Breast epithelium (tissue), 4 donors: ENCODE results near the gene IFTAP. TPM values are rescaled to one million over a fixed set of nuclear protein-coding genes. Genes with fewer than 3 reads are reported as not detected.

Experiments
- DNase-seq, 2 donors: peaks; one replicate each; pipeline ENCODE4 v3.0.0-alpha.2; 2019; ENCODE audit warnings: low spot score in 2 of 2
- H3K27ac ChIP-seq, 2 donors: fragments of 200-600 bp; sonication (generic) in 1 of 2; one replicate each; pipeline ENCODE4 v1.5.1; 2016 to 2019; ENCODE audit warnings: mild to moderate bottlenecking in 1 of 2
- H3K27me3 ChIP-seq, 2 donors: fragments of 200-600 bp; sonication (generic) in 1 of 2; one replicate each; pipeline versions ENCODE4 v1.5.1 to v1.6.0; 2017 to 2019; ENCODE audit warnings: control low read depth in 1 of 2, mild to moderate bottlenecking in 1 of 2
- H3K36me3 ChIP-seq: fragments of 200-600 bp; one replicate; pipeline ENCODE4 v1.5.1; 2019
- H3K4me1 ChIP-seq, 2 donors: fragments of 200-600 bp; sonication (generic); one replicate each; pipeline ENCODE4 v1.5.1; 2016 to 2019; ENCODE audit warnings: control low read depth in 1 of 2
- H3K4me3 ChIP-seq, 3 donors: fragments of 200-600 bp; sonication (generic); 1 replicate in 2 of 3; 2 replicates in 1 of 3; pipeline ENCODE4 v1.5.1; 2016 to 2019; ENCODE audit warnings: mild to moderate bottlenecking in 3 of 3, moderate library complexity in 2 of 3
- H3K9me3 ChIP-seq, 2 donors: fragments of 200-600 bp; sonication (generic) in 1 of 2; one replicate each; pipeline ENCODE4 v1.5.1; 2016 to 2019; ENCODE audit warnings: control low read depth in 1 of 2
- CTCF ChIP-seq, 3 donors: fragments of 450-650 bp; IDR thresholded peaks; one replicate each; pipeline ENCODE4 v1.5.1; 2016 to 2017; ENCODE audit warnings: antibody characterized with exemption in 3 of 3, mild to moderate bottlenecking in 3 of 3, moderate library complexity in 3 of 3
- POLR2A ChIP-seq: fragments of 450-650 bp; IDR thresholded peaks from one replicate; pipeline ENCODE4 v1.6.1; 2016; ENCODE audit warnings: antibody characterized with exemption, mild to moderate bottlenecking, moderate library complexity
- POLR2AphosphoS5 ChIP-seq, 3 donors: sonication (generic); formaldehyde crosslinking; IDR thresholded peaks; one replicate each; pipeline ENCODE4 v1.6.1; 2017; ENCODE audit warnings: antibody characterized with exemption in 3 of 3
- intact Hi-C: fragments of 100-400 bp; cut with DNase I; formaldehyde crosslinking; loops from one replicate; pipeline ENCODE4 v1.15.1; 2023; ENCODE audit warnings: low total_unique reads
- total RNA-seq, 3 donors: library from RNA; depleted of rRNA; stranded (reverse); fragments of >200 nt; gene quantifications; one replicate each; pipeline ENCODE4 v1.1.0, GENCODE V29; 2016

Gene IFTAP
- total RNA-seq, 3 donors from 2014 or later: 14.7 to 26.6 (median 25.3) TPM

- H3K36me3 ChIP-seq: no peaks in the 10 kb centered on the region
- H3K4me1 ChIP-seq: no peaks in the 10 kb centered on the region
- H3K27me3 ChIP-seq: no peaks in the 10 kb centered on the region
- H3K4me3 ChIP-seq: no peak overlapping the region
- intact Hi-C loops: no loop called here
- TF ChIP-seq POLR2A (no peak), POLR2AphosphoS5 (IDR thresholded peaks at IDR 0.05) (no peak), CTCF (IDR thresholded peaks at IDR 0.05) (no peak)
- H3K9me3 ChIP-seq: no peaks in the 10 kb centered on the region
- H3K27ac ChIP-seq: no peak overlapping the region
- no peak for DNase-seq
Measured at GRCh38 chr11:36619502-36619901, 25.2 kb downstream of the IFTAP start.

DNA sequence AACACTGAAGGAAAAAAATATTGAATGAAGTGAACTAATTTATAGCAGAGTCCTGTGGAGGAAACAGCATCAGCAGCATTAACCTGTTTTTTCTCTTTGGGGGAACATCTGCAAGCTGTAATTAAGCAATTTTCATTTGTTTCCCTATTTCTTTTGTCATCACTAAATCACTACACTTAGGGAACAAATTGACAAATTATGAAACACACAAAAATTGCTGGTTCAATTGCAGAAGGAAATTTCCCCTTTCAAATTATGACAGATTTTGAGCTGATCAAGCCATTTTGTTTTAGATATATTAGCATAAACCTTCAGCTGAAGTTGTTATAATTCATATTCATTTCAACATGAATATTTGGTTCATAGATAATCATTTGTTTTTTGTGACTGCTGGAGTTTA is 25.9 kb downstream of the IFTAP start:
- Histone ChIP-seq H3K9me3 (no peaks in the 10 kb centered on the region), H3K4me3 (no peak overlapping the region), H3K4me1 (no peaks in the 10 kb centered on the region), H3K36me3 (no peaks in the 10 kb centered on the region), H3K27ac (no peak overlapping the region), H3K27me3 (no peaks in the 10 kb centered on the region)
- intact Hi-C loops: no loop called here
- no peak for DNase-seq
- TF ChIP-seq CTCF (IDR thresholded peaks at IDR 0.05) (no peak), POLR2AphosphoS5 (IDR thresholded peaks at IDR 0.05) (no peak), POLR2A (no peak)

DNA sequence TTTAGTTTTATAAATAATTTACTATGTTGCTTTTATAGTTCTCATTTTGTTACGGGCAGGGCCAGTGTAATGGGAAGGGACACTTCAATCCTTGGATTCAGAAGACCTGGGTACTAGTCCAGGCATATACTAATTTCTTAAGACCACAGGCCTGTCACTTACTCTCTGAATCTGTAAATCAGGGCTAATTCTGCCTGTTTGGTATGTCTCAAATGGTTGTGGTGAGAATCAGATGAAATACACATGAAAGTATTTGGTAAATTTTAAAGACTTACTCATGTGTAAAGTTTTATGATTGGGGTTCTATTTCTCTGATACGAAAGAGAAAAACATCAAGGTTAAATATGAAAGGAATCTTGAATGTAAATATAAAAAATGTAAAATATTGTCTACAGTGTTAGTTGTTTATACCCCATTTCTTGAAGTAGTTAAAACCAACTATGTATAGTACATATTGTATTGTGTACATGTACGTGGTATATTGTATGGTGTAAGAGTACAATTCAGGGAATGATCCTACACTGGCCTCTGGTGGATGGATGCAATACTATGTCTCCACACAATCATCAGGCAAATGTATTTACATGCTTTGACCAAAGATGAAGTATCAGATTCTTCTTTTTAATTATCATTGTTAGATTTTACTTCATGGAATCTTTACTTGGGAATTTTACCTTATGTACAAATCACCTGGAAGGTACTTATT is 28.3 kb downstream of the IFTAP start:
- Histone ChIP-seq H3K27me3 (no peaks in the 10 kb centered on the region), H3K4me1 (no peaks in the 10 kb centered on the region)
- intact Hi-C loops: no loop called here

GRCh38 chr11:36623494-36623893 is 29.2 kb downstream of the IFTAP start:
- no peaks in the 10 kb centered on the region for H3K27me3 ChIP-seq
- H3K4me3 ChIP-seq: no peak overlapping the region
- TF ChIP-seq CTCF (IDR thresholded peaks at IDR 0.05) (no peak), POLR2A (no peak), POLR2AphosphoS5 (IDR thresholded peaks at IDR 0.05) (no peak)
- no peaks in the 10 kb centered on the region for H3K9me3 ChIP-seq
- intact Hi-C loops: no loop called here
- no peaks in the 10 kb centered on the region for H3K36me3 ChIP-seq
- H3K27ac ChIP-seq: no peak overlapping the region
- DNase-seq: no peak
- H3K4me1 ChIP-seq: no peaks in the 10 kb centered on the region

More for the DNA sequence above, 28.3 kb downstream of the IFTAP start:
- no peaks in the 10 kb centered on the region for H3K36me3 ChIP-seq
- no peak overlapping the region for H3K4me3 ChIP-seq
- TF ChIP-seq POLR2A: no peak
- no peak for TF ChIP-seq POLR2AphosphoS5 (IDR thresholded peaks at IDR 0.05)
- no peak for TF ChIP-seq CTCF (IDR thresholded peaks at IDR 0.05)
- H3K27ac ChIP-seq: no peak overlapping the region
- no peaks in the 10 kb centered on the region for H3K9me3 ChIP-seq
- DNase-seq: no peak

DNA sequence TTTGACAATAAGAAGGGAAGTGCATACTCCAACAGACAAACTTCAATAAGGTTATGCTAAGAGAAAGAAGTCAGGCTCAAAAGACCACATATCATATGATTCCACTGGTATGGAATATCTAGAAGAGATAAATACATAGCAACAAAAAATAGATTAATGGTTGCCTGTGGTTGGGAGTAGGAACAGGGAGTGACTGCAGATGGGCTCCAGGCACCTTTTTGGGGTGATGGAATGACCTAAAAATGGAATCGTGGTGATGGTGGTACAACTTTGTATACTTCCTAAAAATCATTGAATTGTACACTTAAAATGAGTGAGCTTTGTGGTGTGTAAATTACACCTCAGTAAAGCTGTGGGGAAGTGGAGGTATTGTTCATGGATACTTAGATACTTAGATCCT is 32.7 kb downstream of the IFTAP start:
- TF ChIP-seq POLR2A: no peak
- no peak for TF ChIP-seq CTCF (IDR thresholded peaks at IDR 0.05)
- TF ChIP-seq POLR2AphosphoS5 (IDR thresholded peaks at IDR 0.05): no peak
- Histone ChIP-seq H3K27me3 (no peaks in the 10 kb centered on the region), H3K36me3 (no peaks in the 10 kb centered on the region), H3K4me1 (no peaks in the 10 kb centered on the region), H3K27ac (no peak overlapping the region), H3K4me3 (no peak overlapping the region), H3K9me3 (no peaks in the 10 kb centered on the region)
- intact Hi-C loops: no loop called here
- DNase-seq: no peak
